Measurements from ENCODE around the gene KRT9.

The KRT9 gene

GRCh38 chr17:41523787-41524186 lies 48.1 kb downstream of the KRT9 start:
- peak; percentile 15 for DNase-seq

GRCh38 chr17:41523225-41523593 lies 48.6 kb downstream of the KRT9 start:
- no peak for DNase-seq

GRCh38 chr17:41522301-41523224 lies 49.3 kb downstream of the KRT9 start:
- DNase-seq = no peak

- DNase-seq = no peak
Observed at GRCh38 chr17:41521574-41522261, 50.1 kb downstream of the KRT9 start.

GRCh38 chr17:41520821-41521521 lies 50.9 kb downstream of the KRT9 start:
- DNase-seq = peak; percentile 15

- DNase-seq = peak; percentile 90
Observed at GRCh38 chr17:41519501-41520224, 52.2 kb downstream of the KRT9 start.

- DNase-seq = no peak
Observed at GRCh38 chr17:41518789-41519449, 52.9 kb downstream of the KRT9 start, which contains the start of gene KRT15. Gene KRT15, minus strand, starts transcription at chr17:41518890. Its CDS starts 63 bp downstream, at chr17:41518827.

GRCh38 chr17:41518031-41518430 lies 53.8 kb downstream of the KRT9 start:
- DNase-seq = no peak

GRCh38 chr17:41516830-41517283 lies 55.0 kb downstream of the KRT9 start:
- no peak for DNase-seq

- no peak for DNase-seq
Observed at GRCh38 chr17:41516147-41516829, 55.6 kb downstream of the KRT9 start.

Data from DMS 273 treated with DMSO at 0.1 percent for 48 hours (cell line).